ENCODE data around the gene ANAPC4.

DNA sequence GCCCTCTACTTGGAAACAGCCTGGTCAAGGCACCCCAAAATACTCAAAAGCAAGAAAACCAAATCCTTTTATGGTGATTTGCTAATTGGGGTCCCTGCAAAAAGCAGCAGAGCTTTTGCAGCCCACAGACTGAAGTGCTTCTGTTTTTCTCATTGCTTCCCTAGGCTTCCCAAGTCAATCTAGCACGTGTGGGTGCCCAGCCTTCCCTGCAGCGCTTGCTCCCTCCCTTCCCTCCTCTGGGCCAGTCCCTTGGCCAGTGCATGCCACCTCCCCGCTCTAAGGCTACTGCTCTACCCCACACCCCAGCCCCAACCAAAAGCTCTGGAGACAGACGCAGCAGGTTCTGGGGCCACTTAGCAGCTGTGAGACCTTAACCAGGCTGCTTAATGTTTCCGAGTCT lies 53.6 kb downstream of the ANAPC4 start:
- TF ChIP-seq, protein P1, sequence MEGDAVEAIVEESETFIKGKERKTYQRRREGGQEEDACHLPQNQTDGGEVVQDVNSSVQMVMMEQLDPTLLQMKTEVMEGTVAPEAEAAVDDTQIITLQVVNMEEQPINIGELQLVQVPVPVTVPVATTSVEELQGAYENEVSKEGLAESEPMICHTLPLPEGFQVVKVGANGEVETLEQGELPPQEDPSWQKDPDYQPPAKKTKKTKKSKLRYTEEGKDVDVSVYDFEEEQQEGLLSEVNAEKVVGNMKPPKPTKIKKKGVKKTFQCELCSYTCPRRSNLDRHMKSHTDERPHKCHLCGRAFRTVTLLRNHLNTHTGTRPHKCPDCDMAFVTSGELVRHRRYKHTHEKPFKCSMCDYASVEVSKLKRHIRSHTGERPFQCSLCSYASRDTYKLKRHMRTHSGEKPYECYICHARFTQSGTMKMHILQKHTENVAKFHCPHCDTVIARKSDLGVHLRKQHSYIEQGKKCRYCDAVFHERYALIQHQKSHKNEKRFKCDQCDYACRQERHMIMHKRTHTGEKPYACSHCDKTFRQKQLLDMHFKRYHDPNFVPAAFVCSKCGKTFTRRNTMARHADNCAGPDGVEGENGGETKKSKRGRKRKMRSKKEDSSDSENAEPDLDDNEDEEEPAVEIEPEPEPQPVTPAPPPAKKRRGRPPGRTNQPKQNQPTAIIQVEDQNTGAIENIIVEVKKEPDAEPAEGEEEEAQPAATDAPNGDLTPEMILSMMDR (optimal IDR thresholded peaks at IDR 0.05 in 1 of 3, IDR thresholded peaks at IDR 0.05 in 1 of 3, conservative IDR thresholded peaks at IDR 0.05 in 1 of 3; ENCODE audit: extremely low read depth in 1 of 3, insufficient read depth in 2 of 3, low read length in 3 of 3), result no peak
- TF ChIP-seq EZH2 (IDR thresholded peaks at IDR 0.05; ENCODE audit: low read length), result no peak

Measured in keratinocyte (primary cell).